Measurements from ENCODE around the gene PCGF2. TPM values are rescaled to one million over a fixed set of nuclear protein-coding genes. Genes with fewer than 3 reads are reported as not detected.

Gene PCGF2
- total RNA-seq, 1 experiment from 2014 or later: 7.6 TPM

DNA sequence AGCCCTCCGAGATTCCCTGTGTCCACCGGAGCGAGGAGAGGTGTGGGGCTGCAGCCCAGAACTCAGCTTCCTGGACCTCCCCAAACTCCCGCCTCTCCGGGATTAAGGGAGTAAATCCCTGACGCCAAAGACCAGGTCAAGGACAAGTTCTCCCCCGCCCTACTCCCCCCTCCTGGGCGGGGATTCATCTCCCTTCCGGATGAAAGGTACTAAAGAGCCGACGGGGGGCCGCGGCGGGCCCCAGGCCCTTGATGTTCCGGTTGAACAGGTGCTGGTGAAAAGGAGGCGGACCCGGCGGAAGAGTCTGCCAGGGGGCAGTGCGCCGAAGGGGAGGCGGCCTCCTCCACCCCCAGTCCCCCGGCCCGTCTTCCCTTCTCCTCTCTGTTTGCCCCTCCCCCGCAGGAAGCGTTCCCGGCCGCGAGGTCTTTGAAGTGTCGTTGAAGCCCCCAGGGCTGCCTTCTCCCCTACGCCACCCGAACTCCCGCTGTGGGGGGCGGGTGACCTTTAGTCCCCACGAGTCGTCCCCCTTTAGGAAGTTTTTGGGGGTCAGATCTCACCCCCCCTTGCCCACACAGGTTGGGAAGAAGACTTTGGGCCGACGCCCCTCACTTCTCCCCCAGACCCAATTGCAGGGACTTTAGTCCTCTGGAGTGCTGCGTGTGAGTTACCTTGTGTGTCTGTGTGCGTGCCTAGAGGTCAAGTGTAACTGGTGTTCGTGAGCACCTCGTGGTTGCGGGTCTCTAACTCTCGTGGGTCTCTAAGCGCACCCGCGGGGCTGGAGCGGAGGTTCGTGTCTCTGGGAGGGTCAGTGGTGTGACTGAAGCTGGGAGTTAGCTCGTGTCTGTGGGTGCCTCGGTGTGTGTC, 44.2 kb downstream of the PCGF2 start:
- peak; percentile 64 for DNase-seq (ENCODE audit: low read depth)

DNA sequence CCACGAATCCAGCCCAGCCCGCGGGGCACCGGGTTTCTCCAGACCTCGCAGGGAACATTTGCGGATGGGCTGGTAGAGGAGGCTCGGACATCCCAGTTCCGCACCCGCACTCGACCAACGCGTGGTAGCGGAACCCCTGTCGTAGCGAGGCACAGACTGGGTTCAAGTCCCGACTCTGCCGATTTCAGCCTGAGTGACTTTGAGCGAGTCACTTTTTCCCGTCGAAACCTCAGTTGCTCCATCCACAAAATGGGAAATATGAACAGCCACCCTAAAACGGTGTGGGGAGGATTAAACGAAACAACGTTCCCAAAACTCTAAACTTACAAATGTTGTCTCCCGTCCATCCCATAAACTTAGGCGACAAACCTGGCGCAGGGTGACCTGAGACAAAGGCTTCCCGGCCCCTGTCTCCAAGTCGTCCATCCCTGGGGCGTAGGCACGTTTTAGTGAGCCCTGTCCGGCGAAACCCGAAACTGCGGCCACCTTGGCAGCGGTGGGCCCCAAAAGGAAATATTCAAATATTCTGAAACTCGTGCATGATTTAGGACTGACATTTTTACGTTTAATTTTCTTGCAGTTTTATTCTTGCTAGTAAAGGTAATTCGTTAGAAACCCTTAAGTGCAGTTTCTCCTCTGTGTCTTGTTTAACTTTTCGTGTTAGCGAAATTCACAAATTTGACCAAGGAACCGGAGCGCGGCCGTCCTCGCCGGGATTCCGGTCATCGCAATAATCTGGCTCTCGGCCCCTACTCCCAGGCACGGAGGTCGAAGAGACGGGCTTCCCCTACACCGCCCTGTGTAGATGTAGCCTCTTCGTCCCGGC, 45.0 kb downstream of the PCGF2 start:
- no peak for DNase-seq (ENCODE audit: low read depth)

DNA sequence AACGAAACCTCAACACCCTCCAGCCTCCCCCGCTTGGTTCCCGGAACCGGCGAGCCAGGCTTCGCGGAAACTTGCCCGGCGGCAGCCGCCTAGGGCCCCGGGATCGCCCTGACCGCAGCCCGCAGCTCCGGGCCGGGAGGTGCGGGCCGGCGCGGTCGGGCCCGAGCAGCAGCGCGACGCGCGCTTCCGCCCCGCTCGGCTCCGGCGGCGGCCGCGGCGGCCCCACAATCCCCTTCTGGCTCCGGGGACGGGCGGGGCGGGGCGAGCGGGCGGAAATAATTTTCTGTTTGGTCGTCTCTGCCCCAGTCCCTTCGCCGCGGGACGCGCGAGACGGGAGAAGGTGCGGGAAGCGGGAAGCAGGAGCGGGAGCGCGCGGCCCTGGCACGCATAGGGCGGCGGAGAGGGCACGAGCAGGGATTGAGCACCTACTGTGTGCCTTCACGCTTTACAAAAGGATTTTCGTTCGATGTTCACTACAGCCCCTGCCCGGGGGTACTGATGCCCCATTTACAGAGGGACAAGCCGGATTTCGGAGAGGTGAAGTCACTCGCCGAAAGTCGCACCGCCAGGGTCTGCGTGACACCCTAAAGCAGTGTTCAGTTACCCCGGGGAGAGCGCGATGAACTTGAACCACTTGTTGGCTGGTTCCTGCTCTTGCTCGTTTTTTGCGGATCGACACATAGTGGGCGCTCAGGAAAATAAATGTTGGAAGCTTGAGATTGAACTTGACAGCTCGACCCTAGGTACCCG, 45.8 kb downstream of the PCGF2 start:
- peak; percentile 85 for DNase-seq (ENCODE audit: low read depth)

DNA sequence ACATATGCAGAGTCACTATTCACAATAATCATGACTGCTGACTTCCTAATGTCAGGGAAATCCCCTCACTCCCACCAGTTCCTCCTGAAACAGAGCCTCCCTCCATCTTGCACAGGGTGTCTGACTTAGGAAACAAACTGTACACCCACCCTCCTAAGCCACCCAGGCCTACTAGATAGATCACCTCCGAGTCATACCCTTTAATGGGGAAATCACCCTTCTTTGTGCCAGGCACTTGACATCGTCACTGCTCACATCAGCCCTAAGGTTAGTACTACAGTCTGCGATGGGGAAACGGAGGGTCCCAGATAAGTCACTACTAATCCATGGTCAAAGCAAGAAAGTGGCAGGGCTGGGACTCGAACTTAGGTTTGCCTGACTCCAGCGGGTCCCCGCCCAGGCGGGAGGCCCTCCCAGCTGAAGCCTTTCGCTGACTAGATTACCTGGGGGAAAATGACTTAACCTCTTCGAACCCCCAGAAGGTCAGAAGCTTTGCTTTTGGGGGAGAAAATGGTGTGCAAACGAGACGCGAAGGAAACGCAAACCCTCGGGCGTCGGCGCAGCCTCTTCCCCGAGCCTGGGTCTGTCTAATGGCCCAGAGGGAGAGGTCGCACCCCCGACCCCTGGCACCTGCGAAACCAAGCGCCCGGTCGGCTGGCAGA, 46.5 kb downstream of the PCGF2 start:
- DNase-seq (ENCODE audit: low read depth): no peak

DNA sequence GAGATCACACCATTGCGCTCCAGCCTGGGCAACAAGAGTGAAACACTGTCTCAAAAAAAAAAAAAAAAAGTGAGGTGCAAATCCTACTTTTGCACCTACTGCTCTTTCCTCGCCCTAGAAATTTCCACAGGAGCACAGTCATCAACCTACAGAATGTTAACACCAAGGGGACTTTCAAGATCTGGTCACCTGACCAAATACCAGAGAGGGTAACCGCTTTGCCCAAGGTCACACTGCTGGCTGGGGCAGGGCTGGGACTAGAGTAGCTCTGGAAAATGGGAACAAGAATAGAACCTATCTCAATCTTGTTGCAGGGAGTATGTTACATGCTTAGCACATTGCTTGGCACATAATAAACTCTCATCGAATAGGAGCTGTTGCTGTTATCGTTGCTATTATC, 49.4 kb downstream of the PCGF2 start:
- DNase-seq (ENCODE audit: low read depth): no peak

DNA sequence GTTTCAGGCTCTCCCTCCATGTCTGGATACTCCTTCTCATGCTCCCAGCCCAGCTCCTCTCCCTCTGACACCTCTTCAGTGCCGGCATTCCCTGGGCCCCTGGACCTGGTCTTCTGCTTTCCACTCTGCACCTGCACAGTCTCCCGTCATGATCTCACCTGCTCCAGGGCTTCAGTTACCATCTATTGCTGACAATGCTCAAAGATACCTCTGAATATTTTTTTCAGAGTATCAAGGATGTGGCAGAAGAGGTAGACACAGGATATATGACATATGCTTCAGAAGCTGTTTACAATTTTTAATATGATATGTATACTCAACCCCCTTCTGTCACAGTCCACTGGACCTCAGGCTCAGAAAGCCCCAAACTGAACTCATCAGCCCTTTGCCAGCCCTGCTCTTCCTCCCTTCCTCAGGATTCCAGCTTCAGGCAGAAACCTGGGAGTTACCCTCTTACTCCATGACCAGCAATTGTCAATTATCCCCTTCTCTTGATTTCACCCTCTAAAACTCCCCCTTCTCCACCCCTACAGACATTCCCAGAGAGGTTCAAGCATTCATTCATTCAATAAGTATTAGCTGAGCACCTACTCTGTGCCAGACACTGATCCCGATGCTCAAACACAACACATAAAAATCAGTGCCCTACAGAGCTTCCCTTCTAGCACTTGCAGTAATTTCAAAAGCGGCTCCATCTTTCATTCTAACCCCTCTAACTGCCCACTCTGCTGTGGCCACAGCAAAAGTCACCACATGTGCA, 50.9 kb downstream of the PCGF2 start:
- DNase-seq (ENCODE audit: low read depth): no peak

DNA sequence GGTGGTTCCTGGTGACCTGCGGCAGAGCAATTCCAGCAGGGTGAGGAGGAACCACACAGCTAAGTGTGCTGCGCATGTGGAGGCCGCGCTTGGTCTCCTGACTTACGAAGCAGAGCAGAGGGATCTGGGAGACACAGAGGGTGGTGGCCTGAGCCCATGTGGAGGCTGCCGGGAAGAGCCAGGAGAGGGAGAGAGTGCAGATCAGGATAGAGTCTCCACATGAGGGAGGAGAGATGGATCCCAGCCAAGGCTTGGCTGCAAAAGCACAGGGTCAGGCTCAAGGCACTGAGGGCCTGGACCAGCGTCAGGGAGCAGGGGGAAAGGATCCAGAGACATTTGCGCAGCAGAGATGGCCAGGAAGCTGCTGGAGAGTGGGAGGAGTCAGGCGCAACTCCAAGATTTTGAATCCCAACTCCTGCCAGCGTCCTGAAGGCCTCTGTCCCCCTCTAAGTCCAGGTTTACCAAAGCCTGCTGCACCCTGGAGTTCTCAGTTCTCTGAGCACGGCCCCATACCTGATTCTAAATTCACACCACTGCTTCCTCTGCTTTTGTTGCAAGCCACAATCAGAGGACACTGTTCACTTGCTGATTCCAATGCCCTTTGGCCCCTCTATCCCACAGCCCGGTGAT, 54.3 kb downstream of the PCGF2 start:
- no peak for DNase-seq (ENCODE audit: low read depth)

DNA sequence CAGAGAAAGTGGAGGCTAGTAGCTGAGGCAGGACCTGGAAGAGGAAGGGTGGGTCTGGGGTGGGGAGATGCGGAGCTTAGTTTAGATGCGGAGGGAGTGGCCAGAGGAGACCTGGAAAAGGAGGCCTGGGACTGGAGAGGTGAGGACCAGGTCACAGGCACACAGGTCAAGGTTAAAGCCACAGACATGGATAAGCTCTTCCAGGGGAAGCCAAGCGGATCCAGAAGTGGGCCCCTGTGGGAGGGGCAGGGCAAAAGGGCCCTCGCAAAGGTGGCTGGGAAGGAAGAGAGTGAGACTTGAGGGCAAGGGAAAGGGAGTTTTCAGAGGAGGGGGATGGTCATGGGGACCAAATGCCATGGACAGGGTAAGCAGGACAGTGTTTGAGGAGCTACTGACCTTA, 57.0 kb downstream of the PCGF2 start:
- DNase-seq (ENCODE audit: low read depth): no peak

DNA sequence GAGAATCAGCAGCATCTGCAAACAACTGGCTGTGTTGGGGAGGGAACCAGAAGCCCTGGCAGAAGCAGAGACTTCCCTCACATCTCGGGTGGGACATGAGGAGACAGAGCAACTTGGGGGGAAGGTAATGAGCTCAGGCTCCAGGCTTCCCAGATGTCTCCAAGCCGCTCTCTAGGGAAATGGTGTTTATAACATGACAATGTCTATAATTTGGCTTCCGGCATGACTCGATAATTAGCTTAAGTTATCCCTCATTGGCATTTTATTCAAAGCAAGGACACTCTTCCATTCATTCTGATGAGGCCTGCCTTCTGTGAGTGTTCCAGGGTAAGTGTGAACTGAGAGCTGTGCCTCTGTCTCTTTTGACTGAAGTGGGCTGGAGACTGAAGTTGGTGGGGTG, 57.8 kb downstream of the PCGF2 start:
- no peak for DNase-seq (ENCODE audit: low read depth)

DNA sequence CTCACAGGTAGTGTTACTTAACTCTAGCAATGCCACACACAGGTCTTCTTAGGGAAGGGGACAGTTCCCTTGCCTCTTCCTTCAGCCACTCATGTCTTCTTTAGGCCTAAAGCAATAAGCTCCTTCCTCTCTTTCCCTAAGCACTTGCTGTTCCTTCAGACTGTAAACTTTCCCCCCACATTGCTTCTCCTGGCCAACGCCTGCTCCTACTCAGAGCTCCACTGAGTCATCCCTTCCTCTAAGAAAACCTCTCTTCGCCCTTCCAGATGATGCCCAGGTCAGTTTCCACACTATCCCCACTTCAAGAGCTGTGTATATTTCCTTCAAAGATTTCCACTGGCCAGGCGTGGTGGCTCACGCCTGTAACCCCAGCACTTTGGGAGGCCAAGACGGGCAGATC, 60.9 kb downstream of the PCGF2 start:
- DNase-seq (ENCODE audit: low read depth): no peak

DNA sequence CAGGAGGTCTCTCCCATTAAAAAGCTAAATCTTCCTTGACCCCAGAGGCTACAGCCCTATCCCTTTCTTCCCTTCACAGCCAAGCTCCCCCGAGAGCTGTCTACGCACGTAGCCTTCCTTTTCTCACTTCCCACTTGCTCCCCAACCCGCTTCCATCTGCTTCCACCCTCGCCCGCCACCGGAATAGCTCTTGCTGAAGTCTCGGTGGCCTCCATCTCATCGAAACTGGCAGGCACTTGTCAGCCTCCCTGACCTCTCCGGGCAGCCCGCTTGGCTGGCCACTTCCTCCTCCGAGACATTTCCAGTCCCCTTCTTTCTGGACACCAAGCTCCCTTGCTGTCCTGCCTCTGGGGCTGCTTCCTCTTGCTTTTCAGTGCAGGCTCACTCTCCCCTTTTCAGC, 62.6 kb downstream of the PCGF2 start:
- no peak for DNase-seq (ENCODE audit: low read depth)

Other genes with a start within 250 kb of the PCGF2 start
- not detected in 2 replicates for gene SRCIN1, start 142.4 kb downstream of the PCGF2 start, total RNA-seq (2014; rRNA removed; shearing (Covaris generic))
- gene EPOP, start 73.4 kb downstream of the PCGF2 start, total RNA-seq (2014; rRNA removed; shearing (Covaris generic)): 1.7 and 1.8 TPM in 2 replicates
- 9.3 and 13.9 TPM in 2 replicates for gene MLLT6, start 43.1 kb downstream of the PCGF2 start, total RNA-seq (2014; rRNA removed; shearing (Covaris generic))
- 6.0 and 6.9 TPM in 2 replicates for gene CISD3, start 18.0 kb downstream of the PCGF2 start, total RNA-seq (2014; rRNA removed; shearing (Covaris generic))
- 468 and 479 TPM in 2 replicates for gene PSMB3, start 4.4 kb upstream of the PCGF2 start, total RNA-seq (2014; rRNA removed; shearing (Covaris generic))
- 28.8 and 29.6 TPM in 2 replicates for gene PIP4K2B, start 51.2 kb upstream of the PCGF2 start, total RNA-seq (2014; rRNA removed; shearing (Covaris generic))
- gene CWC25, start 77.0 kb upstream of the PCGF2 start, total RNA-seq (2014; rRNA removed; shearing (Covaris generic)): 7.2 and 7.6 TPM in 2 replicates
- 1,124 and 1,333 TPM in 2 replicates for gene RPL23, start 105.4 kb upstream of the PCGF2 start, total RNA-seq (2014; rRNA removed; shearing (Covaris generic))
- gene LASP1, start 121.7 kb upstream of the PCGF2 start, total RNA-seq (2014; rRNA removed; shearing (Covaris generic)): 120 and 135 TPM in 2 replicates
- gene FBXO47, start 219.1 kb upstream of the PCGF2 start, total RNA-seq (2014; rRNA removed; shearing (Covaris generic)): not detected in 2 replicates